ENCODE measurements around the gene C11orf52. TPM values are rescaled to one million over a fixed set of nuclear protein-coding genes. Genes with fewer than 3 reads are reported as not detected.

Gene C11orf52
- total and polyA plus RNA-seq, 2 of the 4 experiments (the other 2 are of a cell fraction): 0.90 to 1.1 TPM

GRCh38 chr11:111921541-111922230 lies 3.0 kb downstream of the C11orf52 start:
- no peak overlapping the region for H3K4ac ChIP-seq (ENCODE audit: low read depth, low read length)
- no peak overlapping the region for H2AFZ ChIP-seq (replicated peaks; ENCODE audit: low read length, poor library complexity)
- H2BK5ac ChIP-seq (ENCODE audit: low read depth, low read length, poor library complexity, severe bottlenecking): peak overlapping the region; percentile 35
- DNase-seq: no peak
- peak overlapping the region; percentile 47; the same call in 1 of the 3 replicates for H2BK15ac ChIP-seq (ENCODE audit: low read depth, low read length)
- no peak overlapping the region for H3K4me2 ChIP-seq (ENCODE audit: low read depth, low read length)
- peak overlapping the region; percentile 47; the same call in 1 of the 2 replicates for H2BK120ac ChIP-seq (ENCODE audit: low read depth, low read length)
- ATAC-seq (ENCODE audit: low read depth): no peak
- dilution Hi-C loops (cut with HindIII; ENCODE audit: low sequenced_read_pairs, unreplicated experiment) (no loop called here), intact Hi-C loops (cut with micrococcal nuclease) (no loop called here), in situ Hi-C loops (cut with MboI; ENCODE audit: low sequenced_read_pairs) (loop anchor here (5.0 kb wide), 1 partner anchor 39 kb away; no protein-coding TSS in a partner anchor)
- H3K9ac ChIP-seq (ENCODE audit: low read depth, low read length): no peak overlapping the region
- H3K4me3 ChIP-seq (ENCODE audit: insufficient read depth, low read depth, low read length): no peak overlapping the region
- H2BK20ac ChIP-seq (ENCODE audit: low read depth, low read length): no peak overlapping the region; the same call in 1 of the 2 replicates
- 100% methylated on average over 2 of the region's 7 CpGs; no CpG with 5 or more reads in 1 of the 2 experiments for WGBS, 2 experiments (ENCODE audit: extremely low coverage in 2 of 2, insufficient read length in 1 of 2)
- H4K20me1 ChIP-seq (ENCODE audit: insufficient read depth, low read length): no peaks in the 10 kb centered on the region
- no peak overlapping the region for H2AK9ac ChIP-seq (replicated peaks; ENCODE audit: low read depth, low read length, poor library complexity)
- H3K9me3 ChIP-seq (ENCODE audit: control insufficient read depth, insufficient read depth, low read length): no peaks in the 10 kb centered on the region
- H3K14ac ChIP-seq (replicated peaks; ENCODE audit: low read depth, low read length): no peak overlapping the region
- no peak overlapping the region for H2AK5ac ChIP-seq (ENCODE audit: low read depth, low read length)
- no peaks in the 10 kb centered on the region for H3K36me3 ChIP-seq (ENCODE audit: control insufficient read depth, insufficient read depth, low read length)
- no peaks in the 10 kb centered on the region for H3K27me3 ChIP-seq (ENCODE audit: control insufficient read depth, insufficient read depth, low read length)
- no peak overlapping the region for H4K5ac ChIP-seq (ENCODE audit: low read depth, low read length)
- no peak overlapping the region for H3K27ac ChIP-seq (ENCODE audit: insufficient read depth, low read length)
- POLR2A ChIA-PET (ENCODE audit: unreplicated experiment): no interaction called here
- CTCF ChIA-PET: no interaction called here
- no peak overlapping the region for H4K8ac ChIP-seq (ENCODE audit: low read depth in 2 of 2, low read length in 2 of 2)
- no peak overlapping the region for H3K56ac ChIP-seq (ENCODE audit: extremely low read depth, insufficient read depth, low read length)
- no peak overlapping the region for H4K91ac ChIP-seq (ENCODE audit: insufficient read depth, low read depth, low read length)
- TF ChIP-seq, protein P1, sequence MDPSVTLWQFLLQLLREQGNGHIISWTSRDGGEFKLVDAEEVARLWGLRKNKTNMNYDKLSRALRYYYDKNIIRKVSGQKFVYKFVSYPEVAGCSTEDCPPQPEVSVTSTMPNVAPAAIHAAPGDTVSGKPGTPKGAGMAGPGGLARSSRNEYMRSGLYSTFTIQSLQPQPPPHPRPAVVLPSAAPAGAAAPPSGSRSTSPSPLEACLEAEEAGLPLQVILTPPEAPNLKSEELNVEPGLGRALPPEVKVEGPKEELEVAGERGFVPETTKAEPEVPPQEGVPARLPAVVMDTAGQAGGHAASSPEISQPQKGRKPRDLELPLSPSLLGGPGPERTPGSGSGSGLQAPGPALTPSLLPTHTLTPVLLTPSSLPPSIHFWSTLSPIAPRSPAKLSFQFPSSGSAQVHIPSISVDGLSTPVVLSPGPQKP (IDR thresholded peaks at IDR 0.05; ENCODE audit: borderline replicate concordance, low read depth, low read length): no peak
- no peak for TF ChIP-seq CEBPB (IDR thresholded peaks at IDR 0.05; ENCODE audit: low read depth, low read length)
- TF ChIP-seq RAD21 (IDR thresholded peaks at IDR 0.05; ENCODE audit: low read length): no peak
- peaks cover 0 to 8% of the 10 kb centered on the region in 2 experiments; a peak in 2 of 4 replicates for H3K79me1 ChIP-seq (ENCODE audit: low read depth in 1 of 2, low read length in 2 of 2)
- H3K4me1 ChIP-seq (ENCODE audit: control insufficient read depth, insufficient read depth, low read length): peaks cover 17% of the 10 kb centered on the region
- BruUV-seq (replicated peaks): no TSS peak
- H3K23ac ChIP-seq (ENCODE audit: low read depth, low read length): no peak overlapping the region
- no peak overlapping the region for H3K18ac ChIP-seq (ENCODE audit: low read depth, low read length)
- H3K9me1 ChIP-seq (ENCODE audit: insufficient read depth, low read length): peaks cover 21% of the 10 kb centered on the region
